Measurements from ENCODE around the gene TTC7B.

Gene TTC7B

DNA sequence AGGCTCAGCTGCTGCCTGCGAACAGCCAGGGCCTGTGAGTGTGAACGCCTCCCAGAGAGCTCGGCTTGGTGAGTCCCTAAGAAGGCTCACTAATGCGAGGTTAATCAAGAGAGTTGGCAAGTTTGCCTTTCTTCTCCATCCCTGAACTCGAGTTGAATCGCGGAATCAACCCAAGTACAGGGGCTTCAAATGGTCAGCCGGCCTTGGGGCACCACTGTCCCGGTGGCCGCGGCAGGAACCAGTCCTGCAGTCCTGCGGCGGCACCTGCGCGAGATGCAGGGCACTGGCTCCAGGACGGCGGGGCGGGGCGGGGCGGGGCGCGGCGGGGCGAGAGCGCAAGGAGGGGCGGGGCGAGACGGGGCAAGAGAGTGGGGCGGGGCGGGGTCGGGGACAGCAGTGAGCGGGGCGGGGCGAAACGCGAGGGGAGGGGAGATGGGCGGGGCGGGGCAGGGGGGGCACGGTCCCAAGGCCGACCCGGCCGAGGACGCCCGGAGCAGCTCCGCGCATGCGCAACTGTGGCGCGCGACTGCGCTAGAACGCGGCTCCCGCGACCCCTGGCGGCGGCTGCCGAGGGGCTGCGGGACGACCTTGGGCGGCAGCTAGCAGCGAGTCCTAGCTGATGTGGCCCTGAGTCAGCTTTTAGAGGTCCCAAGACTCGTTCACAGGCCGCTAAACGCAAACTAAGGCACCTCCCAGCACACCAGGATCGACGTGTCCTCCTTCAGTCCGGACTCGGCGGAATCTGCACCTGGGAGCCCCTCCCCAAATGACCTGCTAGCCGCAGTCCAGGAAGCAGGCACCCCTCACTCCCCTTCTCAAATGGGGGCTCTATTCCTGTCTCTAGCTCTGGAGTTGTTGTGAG, 58.0 kb downstream of the TTC7B start:
- Histone ChIP-seq H3K4me1 (ENCODE audit: control insufficient read depth, insufficient read depth, low read length) (no peaks in the 10 kb centered on the region), H3K27me3 (ENCODE audit: control insufficient read depth, insufficient read depth, low read length) (no peaks in the 10 kb centered on the region), H3K9ac (ENCODE audit: low read length) (peak overlapping the region; percentile 95), H3K9me3 (ENCODE audit: control insufficient read depth, low read length) (no peaks in the 10 kb centered on the region), H3K4me3 (ENCODE audit: low read length) (peak overlapping the region; percentile 88), H3K36me3 (ENCODE audit: control insufficient read depth, insufficient read depth, low read length) (no peaks in the 10 kb centered on the region)

DNA sequence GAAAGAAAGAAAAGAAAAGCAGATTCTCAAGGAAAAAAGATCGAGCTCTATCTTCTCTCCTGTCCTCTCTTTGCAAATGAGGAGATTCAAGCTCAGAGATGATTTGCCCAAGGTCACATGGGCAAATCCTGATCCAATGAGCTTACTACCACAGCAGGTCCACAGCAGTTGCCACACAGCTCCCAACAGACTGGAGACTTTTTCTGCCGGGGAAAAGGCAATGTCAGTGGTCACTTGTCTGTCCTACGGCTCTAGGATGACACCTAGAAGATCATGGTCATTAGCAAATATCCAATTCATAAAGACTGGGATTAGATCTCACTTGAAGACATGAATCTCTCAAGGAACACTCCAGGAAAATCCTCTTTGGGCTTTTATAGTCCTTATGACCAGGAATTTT, 58.8 kb downstream of the TTC7B start:
- H3K4me3 ChIP-seq (ENCODE audit: low read length) = no peak overlapping the region

DNA sequence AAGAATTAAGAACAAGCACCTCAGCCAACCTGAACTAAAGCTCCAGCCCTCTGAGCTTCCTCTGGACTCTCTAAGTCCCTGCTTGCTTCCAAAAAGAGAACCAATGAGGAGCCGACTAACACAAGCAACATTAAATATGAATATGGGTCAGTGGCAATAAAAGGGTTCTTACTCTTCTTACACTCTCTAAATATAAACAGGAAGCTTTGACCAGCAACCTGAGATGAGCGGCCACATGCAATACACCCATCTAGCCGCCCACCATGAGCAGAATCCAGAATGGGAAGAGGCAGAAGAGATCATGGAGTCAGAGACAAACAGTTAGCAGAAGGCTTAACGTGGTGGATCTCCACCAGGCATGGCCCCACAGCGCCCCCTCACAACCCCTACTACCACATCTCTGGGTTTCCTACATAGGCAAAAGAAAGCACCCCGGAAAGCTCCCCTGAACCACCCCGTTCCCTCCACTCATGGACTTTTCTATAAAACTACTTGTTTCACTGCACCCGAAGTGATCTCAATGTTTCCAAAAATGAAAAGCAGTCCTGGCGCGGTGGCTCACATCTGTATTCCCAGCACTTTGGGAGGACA, 59.4 kb downstream of the TTC7B start:
- Histone ChIP-seq H3K36me3 (ENCODE audit: control insufficient read depth, insufficient read depth, low read length) (no peaks in the 10 kb centered on the region), H3K9me3 (ENCODE audit: control insufficient read depth, low read length) (no peaks in the 10 kb centered on the region), H3K4me3 (ENCODE audit: low read length) (no peak overlapping the region), H3K4me1 (ENCODE audit: control insufficient read depth, insufficient read depth, low read length) (no peaks in the 10 kb centered on the region), H3K9ac (ENCODE audit: low read length) (no peak overlapping the region), H3K27me3 (ENCODE audit: control insufficient read depth, insufficient read depth, low read length) (no peaks in the 10 kb centered on the region)

More for the DNA sequence above, 58.8 kb downstream of the TTC7B start:
- no peaks in the 10 kb centered on the region for H3K36me3 ChIP-seq (ENCODE audit: control insufficient read depth, insufficient read depth, low read length)
- no peaks in the 10 kb centered on the region for H3K27me3 ChIP-seq (ENCODE audit: control insufficient read depth, insufficient read depth, low read length)
- no peaks in the 10 kb centered on the region for H3K4me1 ChIP-seq (ENCODE audit: control insufficient read depth, insufficient read depth, low read length)
- H3K9ac ChIP-seq (ENCODE audit: low read length) = no peak overlapping the region
- H3K9me3 ChIP-seq (ENCODE audit: control insufficient read depth, low read length) = no peaks in the 10 kb centered on the region

GRCh38 chr14:90755661-90756304, 60.4 kb downstream of the TTC7B start:
- H3K27me3 ChIP-seq (ENCODE audit: control insufficient read depth, insufficient read depth, low read length) = no peaks in the 10 kb centered on the region
- no peak overlapping the region for H3K4me3 ChIP-seq (ENCODE audit: low read length)
- no peaks in the 10 kb centered on the region for H3K9me3 ChIP-seq (ENCODE audit: control insufficient read depth, low read length)
- H3K4me1 ChIP-seq (ENCODE audit: control insufficient read depth, insufficient read depth, low read length) = no peaks in the 10 kb centered on the region
- H3K9ac ChIP-seq (ENCODE audit: low read length) = no peak overlapping the region
- H3K36me3 ChIP-seq (ENCODE audit: control insufficient read depth, insufficient read depth, low read length) = no peaks in the 10 kb centered on the region

DNA sequence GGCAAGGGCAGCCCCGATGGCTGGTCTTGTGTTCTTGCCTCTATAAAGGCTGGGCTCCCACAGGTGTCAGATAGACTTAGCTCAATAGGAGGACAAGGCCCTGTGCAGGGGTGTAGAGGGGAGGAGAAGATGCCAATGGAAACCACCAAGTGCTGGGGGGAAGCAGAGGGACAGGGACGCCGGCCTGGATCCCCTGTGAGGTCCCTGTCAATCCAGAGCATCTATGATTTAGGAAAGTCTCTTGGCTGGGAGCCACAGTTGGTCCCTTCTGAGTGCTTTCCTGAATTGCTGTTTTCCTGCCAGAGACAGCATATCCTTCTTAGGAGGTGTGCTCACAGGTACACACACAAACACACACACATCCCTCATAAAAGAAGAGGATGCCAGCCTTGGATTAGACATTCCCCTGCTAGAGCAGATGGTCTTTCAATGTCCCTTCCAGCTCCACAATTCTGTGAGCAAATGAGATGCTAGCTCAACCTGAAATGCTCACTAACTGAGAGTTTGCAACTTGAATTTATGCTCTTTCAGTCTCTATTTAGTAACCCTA, 62.7 kb downstream of the TTC7B start:
- H3K27me3 ChIP-seq (ENCODE audit: control insufficient read depth, insufficient read depth, low read length) = no peaks in the 10 kb centered on the region
- no peak overlapping the region for H3K4me3 ChIP-seq (ENCODE audit: low read length)

GRCh38 chr14:90750701-90751100, 65.5 kb downstream of the TTC7B start:
- H3K9me3 ChIP-seq (ENCODE audit: control insufficient read depth, low read length) = no peaks in the 10 kb centered on the region
- no peaks in the 10 kb centered on the region for H3K36me3 ChIP-seq (ENCODE audit: control insufficient read depth, insufficient read depth, low read length)
- no peaks in the 10 kb centered on the region for H3K4me1 ChIP-seq (ENCODE audit: control insufficient read depth, insufficient read depth, low read length)

More for the DNA sequence above, 62.7 kb downstream of the TTC7B start:
- Histone ChIP-seq H3K36me3 (ENCODE audit: control insufficient read depth, insufficient read depth, low read length) (no peaks in the 10 kb centered on the region), H3K9ac (ENCODE audit: low read length) (no peak overlapping the region), H3K4me1 (ENCODE audit: control insufficient read depth, insufficient read depth, low read length) (no peaks in the 10 kb centered on the region), H3K9me3 (ENCODE audit: control insufficient read depth, low read length) (no peaks in the 10 kb centered on the region)

DNA sequence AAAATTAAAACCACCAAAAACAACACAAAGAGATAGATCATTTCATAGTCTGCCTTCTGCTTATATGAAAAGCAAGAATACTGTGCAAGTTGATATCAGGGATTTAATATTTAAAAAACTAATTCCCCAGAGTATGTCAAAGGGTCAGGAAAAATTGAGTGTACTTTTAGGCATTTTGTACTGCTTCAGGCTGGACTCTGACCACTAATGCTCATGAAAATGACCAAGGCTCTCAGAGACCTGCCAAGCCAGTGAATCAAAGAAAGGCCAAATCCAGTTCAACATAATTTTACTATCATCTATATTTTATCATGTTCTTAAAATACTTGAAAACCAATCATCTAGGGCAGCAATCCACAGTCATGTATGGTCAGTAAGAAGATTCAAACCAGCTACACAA, 66.0 kb downstream of the TTC7B start:
- Histone ChIP-seq H3K9me3 (ENCODE audit: control insufficient read depth, low read length) (no peaks in the 10 kb centered on the region), H3K4me1 (ENCODE audit: control insufficient read depth, insufficient read depth, low read length) (no peaks in the 10 kb centered on the region), H3K36me3 (ENCODE audit: control insufficient read depth, insufficient read depth, low read length) (no peaks in the 10 kb centered on the region), H3K4me3 (ENCODE audit: low read length) (no peak overlapping the region), H3K27me3 (ENCODE audit: control insufficient read depth, insufficient read depth, low read length) (no peaks in the 10 kb centered on the region), H3K9ac (ENCODE audit: low read length) (no peak overlapping the region)

More at GRCh38 chr14:90750701-90751100, 65.5 kb downstream of the TTC7B start:
- Histone ChIP-seq H3K9ac (ENCODE audit: low read length) (no peak overlapping the region), H3K4me3 (ENCODE audit: low read length) (no peak overlapping the region), H3K27me3 (ENCODE audit: control insufficient read depth, insufficient read depth, low read length) (no peaks in the 10 kb centered on the region)

DNA sequence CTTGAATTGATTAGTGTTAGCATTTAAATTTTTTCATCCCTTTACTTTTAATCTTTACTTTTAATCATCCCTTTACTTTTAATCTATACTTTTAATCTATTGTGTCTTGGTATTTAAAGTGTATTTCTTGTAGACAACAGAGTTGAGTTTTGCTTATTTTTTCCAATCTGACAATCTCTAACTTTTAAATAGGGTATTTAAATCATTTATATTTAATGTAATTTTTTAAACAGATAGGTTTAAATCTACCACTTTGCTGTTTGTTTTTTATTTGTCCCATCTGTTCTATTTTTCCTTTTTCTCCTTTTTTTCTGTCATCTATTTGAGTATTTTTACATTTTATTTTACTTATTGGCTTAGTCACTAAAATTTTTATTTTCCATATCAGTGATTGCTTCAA, 68.3 kb downstream of the TTC7B start:
- Histone ChIP-seq H3K9ac (ENCODE audit: low read length) (no peak overlapping the region), H3K27me3 (ENCODE audit: control insufficient read depth, insufficient read depth, low read length) (no peaks in the 10 kb centered on the region), H3K36me3 (ENCODE audit: control insufficient read depth, insufficient read depth, low read length) (no peaks in the 10 kb centered on the region), H3K4me1 (ENCODE audit: control insufficient read depth, insufficient read depth, low read length) (no peaks in the 10 kb centered on the region), H3K4me3 (ENCODE audit: low read length) (no peak overlapping the region), H3K9me3 (ENCODE audit: control insufficient read depth, low read length) (no peaks in the 10 kb centered on the region)

- H3K9ac ChIP-seq (ENCODE audit: low read length) = no peak overlapping the region
- H3K27me3 ChIP-seq (ENCODE audit: control insufficient read depth, insufficient read depth, low read length) = no peaks in the 10 kb centered on the region
- H3K4me3 ChIP-seq (ENCODE audit: low read length) = no peak overlapping the region
- no peaks in the 10 kb centered on the region for H3K4me1 ChIP-seq (ENCODE audit: control insufficient read depth, insufficient read depth, low read length)
- no peaks in the 10 kb centered on the region for H3K36me3 ChIP-seq (ENCODE audit: control insufficient read depth, insufficient read depth, low read length)
- no peaks in the 10 kb centered on the region for H3K9me3 ChIP-seq (ENCODE audit: control insufficient read depth, low read length)
Observed at GRCh38 chr14:90743826-90744225, 72.4 kb downstream of the TTC7B start.

DNA sequence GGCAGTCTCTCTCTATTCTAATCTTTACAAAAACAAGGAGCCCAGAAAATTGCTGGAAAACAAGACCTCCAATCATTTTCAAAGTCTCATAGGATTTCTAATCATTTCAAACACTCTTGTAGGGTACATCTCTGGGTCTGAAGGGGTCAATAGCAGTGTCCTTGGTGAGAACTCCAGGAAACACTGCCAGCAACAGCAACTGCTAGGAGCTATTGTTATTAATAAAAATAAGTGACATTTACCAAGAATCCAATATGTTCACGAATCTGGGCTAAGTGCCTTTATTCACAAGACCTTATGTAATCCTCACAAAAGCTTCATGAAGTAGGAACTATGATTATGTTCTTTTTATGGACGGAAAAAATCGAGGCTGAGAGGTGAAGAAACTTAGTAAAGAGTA, 72.8 kb downstream of the TTC7B start:
- no peak overlapping the region for H3K9ac ChIP-seq (ENCODE audit: low read length)
- H3K4me3 ChIP-seq (ENCODE audit: low read length) = no peak overlapping the region
- H3K27me3 ChIP-seq (ENCODE audit: control insufficient read depth, insufficient read depth, low read length) = no peaks in the 10 kb centered on the region
- no peaks in the 10 kb centered on the region for H3K36me3 ChIP-seq (ENCODE audit: control insufficient read depth, insufficient read depth, low read length)
- H3K4me1 ChIP-seq (ENCODE audit: control insufficient read depth, insufficient read depth, low read length) = no peaks in the 10 kb centered on the region
- no peaks in the 10 kb centered on the region for H3K9me3 ChIP-seq (ENCODE audit: control insufficient read depth, low read length)

GRCh38 chr14:90742729-90743128, 73.5 kb downstream of the TTC7B start:
- no peaks in the 10 kb centered on the region for H3K9me3 ChIP-seq (ENCODE audit: control insufficient read depth, low read length)
- H3K4me3 ChIP-seq (ENCODE audit: low read length) = no peak overlapping the region
- H3K36me3 ChIP-seq (ENCODE audit: control insufficient read depth, insufficient read depth, low read length) = no peaks in the 10 kb centered on the region
- H3K4me1 ChIP-seq (ENCODE audit: control insufficient read depth, insufficient read depth, low read length) = no peaks in the 10 kb centered on the region
- H3K27me3 ChIP-seq (ENCODE audit: control insufficient read depth, insufficient read depth, low read length) = no peaks in the 10 kb centered on the region
- no peak overlapping the region for H3K9ac ChIP-seq (ENCODE audit: low read length)

- H3K4me3 ChIP-seq (ENCODE audit: low read length) = no peak overlapping the region
- H3K36me3 ChIP-seq (ENCODE audit: control insufficient read depth, insufficient read depth, low read length) = no peaks in the 10 kb centered on the region
- no peaks in the 10 kb centered on the region for H3K27me3 ChIP-seq (ENCODE audit: control insufficient read depth, insufficient read depth, low read length)
- no peaks in the 10 kb centered on the region for H3K4me1 ChIP-seq (ENCODE audit: control insufficient read depth, insufficient read depth, low read length)
- H3K9me3 ChIP-seq (ENCODE audit: control insufficient read depth, low read length) = no peaks in the 10 kb centered on the region
- H3K9ac ChIP-seq (ENCODE audit: low read length) = no peak overlapping the region
Observed at GRCh38 chr14:90742252-90742651, 74.0 kb downstream of the TTC7B start.

Data from mucosa of stomach (tissue), 1 donor.